RPMI7951 (cell line): ENCODE data around the gene PIK3AP1. TPM values are rescaled to one million over a fixed set of nuclear protein-coding genes. Genes with fewer than 3 reads are reported as not detected.

Source experiments
- DNase-seq: peaks from one replicate; pipeline ENCODE4 v3.0.0-alpha.2; 2012; ENCODE audit warnings: low read depth
- total RNA-seq: library from RNA; depleted of rRNA; stranded (reverse); fragments of >200 nt; shearing (Covaris generic); gene quantifications from 2 replicates; pipeline ENCODE4 v1.2.3, GENCODE V29; 2014

Gene PIK3AP1
- total RNA-seq, 1 experiment from 2014 or later, result not detected

- DNase-seq, result no peak
Measured at GRCh38 chr10:96612055-96612830, 108.1 kb downstream of the PIK3AP1 start.

GRCh38 chr10:96610817-96611216 is 109.5 kb downstream of the PIK3AP1 start:
- no peak for DNase-seq

- no peak for DNase-seq
Measured at GRCh38 chr10:96609510-96609909, 110.8 kb downstream of the PIK3AP1 start.

GRCh38 chr10:96608805-96609204 is 111.5 kb downstream of the PIK3AP1 start:
- no peak for DNase-seq

- no peak for DNase-seq
Measured at GRCh38 chr10:96608262-96608661, 112.1 kb downstream of the PIK3AP1 start.

GRCh38 chr10:96606946-96607345 is 113.4 kb downstream of the PIK3AP1 start:
- no peak for DNase-seq

GRCh38 chr10:96606216-96606615 is 114.1 kb downstream of the PIK3AP1 start:
- peak; percentile 74 for DNase-seq

GRCh38 chr10:96600337-96600736 is 120.0 kb downstream of the PIK3AP1 start:
- DNase-seq, result no peak

GRCh38 chr10:96598846-96599245 is 121.5 kb downstream of the PIK3AP1 start:
- no peak for DNase-seq

- no peak for DNase-seq
Measured at GRCh38 chr10:96596422-96597407, 123.6 kb downstream of the PIK3AP1 start.

GRCh38 chr10:96595741-96596140 is 124.6 kb downstream of the PIK3AP1 start:
- no peak for DNase-seq

- no peak for DNase-seq
Measured at GRCh38 chr10:96591946-96592345, 128.4 kb downstream of the PIK3AP1 start.

GRCh38 chr10:96588616-96589419 is 131.5 kb downstream of the PIK3AP1 start:
- peak; percentile 30 for DNase-seq

- DNase-seq, result no peak
Measured at GRCh38 chr10:96588060-96588554, 132.2 kb downstream of the PIK3AP1 start.

GRCh38 chr10:96587264-96588059 is 132.9 kb downstream of the PIK3AP1 start:
- peak; percentile 82 for DNase-seq

GRCh38 chr10:96586419-96587263 is 133.7 kb downstream of the PIK3AP1 start, which contains the start of gene TM9SF3:
Gene TM9SF3 (minus strand): TSS chr10:96587012. CDS start chr10:96586835, 177 bp downstream.
- peak; percentile 88 for DNase-seq

GRCh38 chr10:96585736-96586418 is 134.4 kb downstream of the PIK3AP1 start:
- peak; percentile 2 for DNase-seq

GRCh38 chr10:96584474-96584873 is 135.8 kb downstream of the PIK3AP1 start:
- no peak for DNase-seq

- DNase-seq, result no peak
Measured at GRCh38 chr10:96584035-96584434, 136.3 kb downstream of the PIK3AP1 start.
